ES-I3 (cell line): ENCODE data around the gene ALDH1A3.

Source experiments
- H3K36me3 ChIP-seq: 2 replicates; pipeline ENCODE4 v1.6.1; 2013; ENCODE audit warnings: mild to moderate bottlenecking, low read length, control low read depth, moderate library complexity; ENCODE audit not compliant: insufficient read depth
- H3K4me1 ChIP-seq: 2 replicates; pipeline ENCODE4 v1.6.1; 2013; ENCODE audit warnings: mild to moderate bottlenecking, control low read depth, low read length; ENCODE audit not compliant: insufficient read depth
- H3K9ac ChIP-seq: 2 replicates; pipeline ENCODE4 v1.6.1; 2013; ENCODE audit warnings: low read depth, mild to moderate bottlenecking, low read length, moderate library complexity
- H3K9me3 ChIP-seq: 2 replicates; pipeline ENCODE4 v1.6.1; 2013; ENCODE audit warnings: mild to moderate bottlenecking, low read length, moderate library complexity; ENCODE audit not compliant: control insufficient read depth, insufficient read depth

ALDH1A3 gene

DNA sequence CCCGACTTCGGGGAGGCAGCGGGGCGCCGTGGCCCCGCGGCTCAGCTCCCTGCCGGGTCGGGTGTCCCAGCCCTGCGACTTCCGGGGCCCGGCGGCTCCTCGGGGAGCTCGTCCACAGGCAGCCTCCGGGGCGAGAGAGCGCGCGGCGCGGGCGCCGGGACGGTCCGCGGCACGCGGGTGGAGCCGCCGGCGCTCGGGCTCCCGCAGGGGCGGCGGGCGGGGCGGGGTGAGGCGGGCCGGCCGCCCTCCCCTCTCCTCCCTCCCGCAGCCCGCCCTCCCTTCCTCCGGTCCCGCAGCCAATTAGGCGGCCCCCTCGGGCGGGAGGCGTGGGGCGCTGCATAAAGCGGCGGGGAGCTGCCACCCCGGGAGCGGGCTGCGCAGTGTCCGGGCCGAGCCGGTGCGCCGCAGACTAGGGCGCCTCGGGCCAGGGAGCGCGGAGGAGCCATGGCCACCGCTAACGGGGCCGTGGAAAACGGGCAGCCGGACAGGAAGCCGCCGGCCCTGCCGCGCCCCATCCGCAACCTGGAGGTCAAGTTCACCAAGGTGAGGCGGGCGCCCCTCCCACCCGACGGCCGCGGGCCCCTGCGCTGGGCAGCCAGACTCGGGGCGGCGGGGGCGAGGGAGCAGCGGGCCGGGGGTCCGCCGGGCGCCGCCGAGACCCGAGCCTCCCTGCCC lies at the start of gene ALDH1A3:
Gene ALDH1A3 (plus strand): TSS at position 368 of the 675 bp plus-strand sequence. CDS start 77 bp downstream, at position 445.
- Histone ChIP-seq H3K36me3 (no peaks in the 10 kb centered on the region), H3K4me1 (peaks cover 3% of the 10 kb centered on the region; the same call in 1 of the 2 replicates), H3K9ac (peak within 1 kb of the TSS; percentile 78), H3K9me3 (no peaks in the 10 kb centered on the region)

DNA sequence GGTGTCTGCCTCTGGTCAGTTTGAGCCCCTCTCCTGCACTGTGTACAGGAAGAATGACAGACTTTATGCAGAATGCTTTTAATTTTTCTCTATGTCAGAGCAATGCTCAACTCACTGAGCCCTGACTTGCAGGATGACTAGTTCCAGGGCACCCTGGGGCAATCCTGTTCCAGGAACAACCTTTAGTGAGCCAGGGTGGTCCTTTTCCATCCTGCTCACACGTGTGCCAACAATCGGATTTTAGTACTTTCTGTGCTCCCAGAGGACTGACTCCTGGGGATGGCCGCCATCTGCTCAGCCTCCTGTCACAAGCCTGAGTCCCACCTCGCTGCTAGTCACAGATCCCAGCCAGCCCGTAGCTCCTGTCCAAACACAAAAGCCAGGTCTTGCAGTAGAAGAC lies 48.2 kb upstream of the ALDH1A3 start:
- Histone ChIP-seq H3K9ac (no peak overlapping the region), H3K4me1 (no peaks in the 10 kb centered on the region), H3K9me3 (no peaks in the 10 kb centered on the region), H3K36me3 (no peaks in the 10 kb centered on the region)

DNA sequence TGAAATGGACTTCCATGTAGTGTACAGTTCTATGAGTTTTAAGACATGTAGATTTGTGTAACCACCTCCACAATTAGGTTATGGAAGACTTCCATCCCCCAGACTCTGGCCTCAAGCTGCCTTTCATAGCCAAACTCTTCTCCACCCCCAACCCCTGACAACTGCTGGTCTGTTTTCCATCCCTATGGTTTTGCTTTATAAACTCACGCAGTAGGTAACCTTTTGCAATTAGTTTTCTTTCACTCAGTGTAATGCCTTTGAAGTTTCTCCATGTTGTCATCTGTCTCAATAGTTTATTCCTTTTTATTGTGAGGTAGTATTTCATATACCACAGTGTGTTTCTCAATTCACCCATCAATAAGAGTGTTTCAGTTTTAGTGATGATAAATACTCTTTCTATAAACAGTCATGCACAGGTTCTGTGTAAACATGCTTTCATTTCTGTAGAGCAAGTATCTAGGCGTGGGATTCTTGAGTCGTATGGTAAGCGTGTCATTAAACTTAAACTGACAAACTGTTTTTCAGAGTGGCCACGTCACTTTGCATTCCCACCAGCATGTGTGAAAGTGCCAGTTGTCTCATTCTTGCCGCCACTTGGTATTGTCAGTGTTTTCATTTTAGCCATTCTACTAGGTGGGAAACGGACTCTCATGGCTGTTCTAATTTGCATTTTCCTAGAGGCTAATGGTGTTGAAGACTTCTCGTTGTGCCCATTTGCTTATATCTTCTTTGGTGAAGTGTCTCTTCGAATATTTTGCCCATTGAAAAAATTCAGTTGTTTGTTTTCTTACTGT lies 47.3 kb upstream of the ALDH1A3 start:
- Histone ChIP-seq H3K36me3 (no peaks in the 10 kb centered on the region), H3K4me1 (no peaks in the 10 kb centered on the region), H3K9me3 (no peaks in the 10 kb centered on the region), H3K9ac (no peak overlapping the region)

DNA sequence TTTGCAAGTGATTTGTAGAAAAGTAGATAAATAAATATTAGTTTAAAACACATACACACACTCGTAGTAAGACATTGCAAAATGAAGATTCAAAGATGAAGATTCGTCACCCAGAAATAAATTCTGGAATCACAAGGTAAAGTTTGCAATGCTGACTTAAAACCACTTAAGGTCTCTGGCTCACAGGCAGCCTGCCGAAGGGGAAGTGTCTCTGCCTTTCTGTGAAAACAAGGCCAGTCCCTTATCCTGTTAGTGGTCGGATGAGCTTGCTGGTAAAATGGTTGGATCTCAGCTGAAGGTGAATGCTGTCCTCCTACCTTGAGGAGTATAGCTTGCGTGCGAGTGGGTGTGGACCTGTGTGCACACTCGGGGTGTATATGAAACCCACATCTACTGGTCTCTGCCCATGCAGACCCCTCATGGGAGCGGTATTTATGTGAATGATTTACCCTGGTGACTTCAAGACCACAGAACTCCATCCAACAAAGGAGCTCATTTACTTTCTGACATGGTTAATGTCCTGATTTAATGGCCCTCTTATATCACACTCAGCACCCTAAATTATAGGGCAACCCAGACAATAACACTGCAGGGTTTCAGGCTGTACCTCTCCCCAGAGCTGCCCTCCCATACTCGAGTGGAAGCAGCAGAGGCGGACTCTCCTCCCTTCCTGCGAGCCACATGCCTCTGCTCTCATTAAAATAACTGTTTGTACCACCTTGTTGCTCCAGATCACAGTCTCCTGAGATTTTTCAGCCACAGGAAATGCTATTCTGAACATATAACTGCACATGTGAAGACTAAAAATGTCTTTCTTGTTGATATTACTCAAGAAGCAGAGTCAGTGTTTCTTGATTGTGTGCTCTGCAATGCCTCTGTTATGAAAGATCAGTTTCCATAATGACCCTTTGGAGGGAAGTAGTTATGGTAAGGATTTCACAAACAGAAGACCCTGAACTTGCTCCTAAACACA lies 45.9 kb upstream of the ALDH1A3 start:
- Histone ChIP-seq H3K4me1 (no peaks in the 10 kb centered on the region), H3K9ac (no peak overlapping the region), H3K9me3 (no peaks in the 10 kb centered on the region), H3K36me3 (no peaks in the 10 kb centered on the region)

DNA sequence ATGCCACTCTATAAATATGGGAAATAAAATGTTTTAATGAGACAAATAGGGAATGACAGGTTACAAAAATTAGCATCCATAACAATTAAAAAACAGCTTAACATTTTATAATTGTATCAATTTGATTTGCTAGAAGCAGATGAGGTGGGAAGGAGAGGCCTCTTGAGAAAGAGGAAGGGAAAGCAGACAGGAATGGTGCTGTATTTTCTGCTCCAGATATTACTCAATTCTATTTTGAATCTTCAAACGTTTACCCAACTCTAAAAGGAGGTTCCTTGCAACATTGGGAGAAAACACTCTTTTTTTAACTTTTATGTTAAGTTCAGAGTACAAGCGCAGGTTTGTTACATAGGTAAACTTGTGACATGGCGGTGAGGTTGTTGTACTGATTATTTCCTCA lies 44.9 kb upstream of the ALDH1A3 start:
- no peaks in the 10 kb centered on the region for H3K4me1 ChIP-seq
- no peaks in the 10 kb centered on the region for H3K9me3 ChIP-seq
- H3K36me3 ChIP-seq: no peaks in the 10 kb centered on the region
- H3K9ac ChIP-seq: no peak overlapping the region

DNA sequence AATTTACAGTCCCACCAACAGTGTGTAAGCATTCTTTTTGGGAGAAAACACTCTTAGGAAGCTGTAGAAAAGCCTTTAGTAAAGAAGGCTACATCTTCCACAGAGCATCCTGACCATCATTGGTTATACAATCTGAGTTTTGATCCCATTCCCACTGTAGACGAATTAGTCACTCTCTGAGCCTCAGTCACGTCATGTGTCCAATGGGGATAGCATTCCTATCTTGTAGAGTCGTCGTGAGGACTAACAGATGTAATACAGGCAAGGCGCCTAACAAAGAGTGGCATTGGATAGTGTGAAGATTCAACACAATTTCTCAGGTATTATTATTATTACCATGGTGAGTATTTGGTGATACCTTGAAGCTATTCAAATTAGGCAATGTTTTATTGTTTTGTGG lies 44.0 kb upstream of the ALDH1A3 start:
- no peaks in the 10 kb centered on the region for H3K9me3 ChIP-seq
- no peaks in the 10 kb centered on the region for H3K36me3 ChIP-seq
- H3K9ac ChIP-seq: no peak overlapping the region
- no peaks in the 10 kb centered on the region for H3K4me1 ChIP-seq

DNA sequence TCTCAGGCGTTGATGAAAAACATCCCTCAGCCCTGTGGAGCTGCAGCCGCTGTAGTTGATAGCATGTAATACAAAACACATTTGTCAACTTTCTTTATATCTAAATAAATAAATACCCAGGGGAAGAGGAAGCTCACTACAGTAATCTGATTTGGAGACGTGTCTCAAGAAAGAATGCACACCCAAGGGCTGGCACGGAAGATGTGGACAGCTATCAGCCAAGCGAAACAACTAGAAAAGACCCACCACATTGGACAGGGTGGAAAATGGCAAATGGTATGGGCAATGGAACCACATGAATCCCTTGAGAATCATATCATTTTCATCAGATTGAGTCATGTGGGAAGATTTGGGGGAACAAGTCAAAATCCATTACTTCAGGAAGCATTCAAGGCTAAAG lies 43.1 kb upstream of the ALDH1A3 start:
- H3K36me3 ChIP-seq: no peaks in the 10 kb centered on the region
- no peak overlapping the region for H3K9ac ChIP-seq
- no peaks in the 10 kb centered on the region for H3K4me1 ChIP-seq
- no peaks in the 10 kb centered on the region for H3K9me3 ChIP-seq

DNA sequence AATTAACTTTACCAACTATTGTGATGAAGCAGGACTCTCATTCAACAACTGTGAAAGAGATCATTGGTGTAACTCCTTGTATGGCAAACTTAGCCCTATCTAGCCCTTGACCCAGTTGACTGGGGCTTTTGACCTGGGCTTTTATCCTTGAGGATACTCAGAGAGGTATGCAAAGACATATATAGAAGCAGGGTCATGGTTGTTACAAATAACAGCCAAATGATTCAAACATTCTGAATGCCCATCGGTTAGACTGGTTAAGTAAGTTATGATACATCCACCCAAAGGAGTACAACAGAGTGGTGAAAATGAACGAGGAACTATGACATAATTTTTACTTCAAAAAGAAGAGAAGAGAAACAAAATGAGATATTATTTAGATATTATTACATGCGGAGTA lies 38.2 kb upstream of the ALDH1A3 start:
- Histone ChIP-seq H3K4me1 (no peaks in the 10 kb centered on the region), H3K9ac (no peak overlapping the region), H3K36me3 (no peaks in the 10 kb centered on the region), H3K9me3 (no peaks in the 10 kb centered on the region)

DNA sequence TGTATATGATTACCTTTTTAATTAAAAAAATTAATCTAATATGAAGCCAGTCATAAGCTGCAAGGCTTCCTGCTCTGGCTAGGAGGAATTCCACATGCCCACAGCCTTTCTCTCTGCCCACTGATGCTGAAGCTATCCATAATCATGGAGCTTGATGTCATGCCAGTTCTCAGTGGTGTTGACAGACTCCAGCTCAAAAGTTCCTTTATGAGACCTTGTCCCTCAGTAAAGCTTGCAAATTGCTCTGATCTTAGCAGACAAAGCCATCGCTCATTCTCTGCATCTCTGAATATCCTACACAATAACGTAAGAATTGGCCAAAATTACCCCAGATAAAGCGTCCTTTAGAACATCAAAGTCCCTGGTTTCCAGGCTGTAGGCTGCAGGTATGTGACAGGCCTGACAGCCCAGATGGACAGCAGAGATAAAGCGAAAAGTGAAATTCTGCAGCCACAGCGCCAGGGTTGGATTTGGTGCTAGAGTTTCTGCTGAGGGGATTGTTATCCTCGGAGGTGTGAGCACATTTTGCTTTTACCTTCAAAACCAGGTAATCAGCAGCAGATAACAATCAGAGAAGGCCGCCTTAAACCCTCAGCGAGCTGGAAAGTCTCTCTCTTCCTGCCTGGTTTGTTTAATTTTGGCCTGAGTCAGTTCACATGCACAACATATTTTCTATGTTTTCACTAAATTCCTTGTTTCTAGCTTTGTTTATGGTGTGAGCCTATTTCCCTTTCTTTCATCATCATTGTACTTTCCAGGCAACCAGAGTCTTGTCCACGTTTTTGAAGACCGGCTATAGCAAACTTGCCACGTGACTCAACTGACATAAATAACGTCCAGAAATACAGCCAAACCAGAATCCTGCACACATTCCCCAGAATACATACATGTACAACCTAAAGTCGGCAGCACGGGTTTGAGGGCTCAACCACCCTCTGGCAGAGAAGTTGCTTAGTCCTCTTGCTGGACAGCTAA lies 36.6 kb upstream of the ALDH1A3 start:
- H3K9ac ChIP-seq: no peak overlapping the region

DNA sequence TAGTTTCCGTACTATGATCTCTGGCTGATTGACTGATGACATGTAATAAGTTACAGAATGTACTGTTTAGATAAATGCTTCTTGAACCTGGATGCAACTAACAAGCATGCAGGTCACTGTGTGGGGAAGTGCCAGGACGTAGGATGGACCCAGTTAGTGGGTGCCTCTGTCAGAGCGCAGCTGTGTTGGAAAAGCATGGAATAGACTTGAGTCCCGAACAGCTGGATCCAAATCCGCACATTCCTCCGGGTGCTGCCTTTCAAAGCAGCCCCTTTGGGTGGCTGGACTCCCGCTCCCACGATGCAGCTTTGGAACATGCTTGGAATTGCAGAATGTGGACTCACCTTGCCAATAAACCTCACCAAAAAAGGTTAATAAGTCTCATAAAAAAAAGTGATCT lies 35.5 kb upstream of the ALDH1A3 start:
- Histone ChIP-seq H3K4me1 (no peaks in the 10 kb centered on the region), H3K9ac (no peak overlapping the region), H3K9me3 (no peaks in the 10 kb centered on the region), H3K36me3 (no peaks in the 10 kb centered on the region)

More for the DNA sequence above, 36.6 kb upstream of the ALDH1A3 start:
- Histone ChIP-seq H3K36me3 (no peaks in the 10 kb centered on the region), H3K4me1 (no peaks in the 10 kb centered on the region), H3K9me3 (no peaks in the 10 kb centered on the region)

DNA sequence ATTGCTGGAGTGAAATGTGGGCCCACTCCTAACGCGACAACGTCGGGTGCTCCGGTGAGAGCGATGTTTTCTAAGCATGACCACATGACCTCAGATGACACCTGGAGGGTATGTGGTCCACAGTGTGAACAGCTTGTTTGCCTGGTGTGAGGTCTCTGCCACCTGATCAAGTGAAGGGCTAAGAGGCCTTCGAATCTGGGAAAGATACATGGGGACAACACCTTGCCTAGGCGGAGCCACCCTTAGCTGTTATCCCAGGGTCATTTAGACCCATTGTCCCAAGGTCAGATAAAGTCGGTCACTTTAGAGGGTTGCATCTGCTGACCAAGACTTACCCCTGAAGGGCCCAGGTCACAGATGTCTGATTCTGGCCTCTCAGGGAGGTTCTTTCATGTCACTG lies 34.9 kb upstream of the ALDH1A3 start:
- Histone ChIP-seq H3K4me1 (no peaks in the 10 kb centered on the region), H3K9me3 (no peaks in the 10 kb centered on the region), H3K36me3 (no peaks in the 10 kb centered on the region), H3K9ac (no peak overlapping the region)

DNA sequence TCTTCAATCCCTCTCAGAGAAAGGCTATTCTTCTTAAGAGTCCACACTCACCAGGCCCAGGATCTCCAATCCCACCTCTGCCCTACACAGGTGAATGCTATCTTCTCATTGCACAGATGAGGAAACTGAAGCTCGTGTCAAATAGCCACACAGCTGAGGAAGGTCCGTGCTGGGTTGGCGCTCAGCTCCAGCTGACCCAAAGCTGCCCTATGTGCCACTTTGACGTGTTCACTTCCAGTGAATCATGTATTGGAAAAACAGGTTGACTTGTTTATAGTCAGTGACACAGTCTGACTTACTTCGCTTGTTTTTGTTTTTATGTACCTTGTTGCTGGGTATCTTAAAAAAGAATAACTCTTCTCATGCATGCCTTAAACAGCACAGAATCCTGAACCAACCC lies 32.4 kb upstream of the ALDH1A3 start:
- no peaks in the 10 kb centered on the region for H3K4me1 ChIP-seq

DNA sequence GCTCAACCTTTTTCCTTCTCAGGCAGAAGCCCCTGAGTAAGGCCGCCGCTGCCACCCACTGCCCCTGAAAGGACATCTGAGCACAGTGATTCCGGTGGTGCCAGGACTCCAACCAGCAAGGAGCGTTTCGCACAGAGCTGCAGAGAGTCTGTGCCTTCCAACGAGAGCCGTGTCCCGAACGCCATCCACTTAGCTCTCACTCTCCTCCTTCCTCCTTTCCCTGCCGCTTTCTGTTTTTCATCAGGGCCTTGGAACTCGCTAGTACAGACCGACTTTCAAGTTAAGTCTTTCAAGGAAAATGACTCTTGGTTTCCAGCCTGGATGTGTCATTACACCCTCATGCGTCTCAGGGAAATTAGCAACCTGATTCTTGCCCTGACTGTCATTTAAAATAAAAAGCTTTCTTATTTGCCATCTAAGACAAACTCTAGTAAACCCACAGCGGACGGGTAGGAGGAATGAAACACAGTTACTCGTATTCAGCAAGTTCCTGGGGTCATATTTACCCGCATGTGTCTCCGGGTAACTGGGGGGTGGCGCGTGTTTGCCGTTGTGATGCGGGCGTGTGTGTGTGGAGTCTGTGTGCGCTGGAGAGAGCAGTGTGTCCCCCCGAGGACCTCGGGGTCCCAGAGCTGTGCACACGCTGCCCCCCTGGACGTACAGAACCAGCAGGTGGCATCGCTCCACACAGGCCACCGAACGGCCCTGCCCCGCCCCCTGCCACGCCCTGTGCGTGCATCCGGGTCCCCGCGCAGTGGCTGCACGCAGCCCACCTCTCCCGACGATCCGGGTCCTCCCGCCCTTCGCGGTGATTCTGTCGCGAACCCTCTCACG lies 30.4 kb upstream of the ALDH1A3 start:
- Histone ChIP-seq H3K4me1 (no peaks in the 10 kb centered on the region), H3K9me3 (no peaks in the 10 kb centered on the region), H3K36me3 (no peaks in the 10 kb centered on the region), H3K9ac (peak overlapping the region; percentile 40; the same call in 1 of the 2 replicates)

More for the DNA sequence above, 32.4 kb upstream of the ALDH1A3 start:
- no peaks in the 10 kb centered on the region for H3K36me3 ChIP-seq
- no peaks in the 10 kb centered on the region for H3K9me3 ChIP-seq
- no peak overlapping the region for H3K9ac ChIP-seq
